HG02943 (cell line): ENCODE data around the gene NTN4.
"Not testable (repeated sequence)": the region's sequence is repeated elsewhere in the genome, so short reads cannot be mapped to it uniquely, and the experiment has no call there.

Experiments
- ATAC-seq: cut with Tn5 transposase; IDR thresholded peaks from one replicate; pipeline ENCODE4 v1.9.1; 2021; ENCODE audit warnings: mild to moderate bottlenecking, low read depth, moderate library complexity; ENCODE audit not compliant: unreplicated experiment

Gene NTN4

GRCh38 chr12:95717316-95717928 lies 73.1 kb downstream of the NTN4 start:
- no peak for ATAC-seq

GRCh38 chr12:95715177-95715576 lies 75.4 kb downstream of the NTN4 start:
- no peak for ATAC-seq

- ATAC-seq = no peak
Observed at GRCh38 chr12:95712269-95712668, 78.3 kb downstream of the NTN4 start.

GRCh38 chr12:95710386-95710785 lies 80.2 kb downstream of the NTN4 start:
- no peak for ATAC-seq

- ATAC-seq = no peak
Observed at GRCh38 chr12:95709152-95709551, 81.4 kb downstream of the NTN4 start.

- ATAC-seq = no peak
Observed at GRCh38 chr12:95705143-95705542, 85.4 kb downstream of the NTN4 start.

GRCh38 chr12:95703986-95704385 lies 86.6 kb downstream of the NTN4 start:
- no peak for ATAC-seq

GRCh38 chr12:95701722-95702418 lies 88.7 kb downstream of the NTN4 start:
- no peak for ATAC-seq

- no peak for ATAC-seq
Observed at GRCh38 chr12:95701275-95701674, 89.3 kb downstream of the NTN4 start.

GRCh38 chr12:95700316-95700785 lies 90.2 kb downstream of the NTN4 start:
- ATAC-seq = peak; percentile 96

GRCh38 chr12:95699579-95699978 lies 91.0 kb downstream of the NTN4 start:
- no peak for ATAC-seq

GRCh38 chr12:95694136-95694535 lies 96.4 kb downstream of the NTN4 start:
- no peak for ATAC-seq

GRCh38 chr12:95693689-95694088 lies 96.9 kb downstream of the NTN4 start:
- no peak for ATAC-seq

- ATAC-seq = no peak
Observed at GRCh38 chr12:95690861-95691635, 99.5 kb downstream of the NTN4 start.

GRCh38 chr12:95687937-95688336 lies 102.6 kb downstream of the NTN4 start:
- ATAC-seq = no peak

- no peak for ATAC-seq
Observed at GRCh38 chr12:95683418-95683817, 107.1 kb downstream of the NTN4 start.

GRCh38 chr12:95681210-95681765 lies 109.3 kb downstream of the NTN4 start:
- ATAC-seq = no peak

- no peak for ATAC-seq
Observed at GRCh38 chr12:95678684-95679083, 111.9 kb downstream of the NTN4 start.

GRCh38 chr12:95677782-95678181 lies 112.8 kb downstream of the NTN4 start:
- ATAC-seq = not testable (repeated sequence)

- ATAC-seq = no peak
Observed at GRCh38 chr12:95674631-95675030, 115.9 kb downstream of the NTN4 start.

- ATAC-seq = no peak
Observed at GRCh38 chr12:95674163-95674562, 116.4 kb downstream of the NTN4 start.
